IMR-90 (cell line): ENCODE data around the gene TMEM63B.

Experiments
- CEBPB ChIP-seq: IDR thresholded peaks from 2 replicates; pipeline ENCODE4 v1.6.1; 2012; ENCODE audit warnings: low read depth, low read length, improper control_type of control experiment
- MAZ ChIP-seq: IDR thresholded peaks from 2 replicates; pipeline ENCODE4 v1.6.1; 2012; ENCODE audit warnings: low read depth, mild to moderate bottlenecking, low read length, improper control_type of control experiment, moderate library complexity, borderline replicate concordance
- POLR2A ChIP-seq: IDR thresholded peaks from 2 replicates; pipeline ENCODE4 v1.6.1; 2012; ENCODE audit warnings: mild to moderate bottlenecking, low read depth, low read length
- RAD21 ChIP-seq: IDR thresholded peaks from 2 replicates; pipeline ENCODE4 v1.6.1; 2012; ENCODE audit warnings: low read length, improper control_type of control experiment
- RFX5 ChIP-seq: IDR thresholded peaks from 2 replicates; pipeline ENCODE4 v1.8.0; 2012; ENCODE audit warnings: low read depth, mild to moderate bottlenecking, low read length, moderate library complexity
- SMC3 ChIP-seq: fragments of 150-350 bp; IDR thresholded peaks from 2 replicates; pipeline ENCODE4 v1.6.1; 2016; ENCODE audit warnings: low read depth, mild to moderate bottlenecking, antibody characterized with exemption, low read length, moderate library complexity
- TF ChIP-seq, protein P1 (sequence below): conservative IDR thresholded peaks from 2 replicates; pipeline ENCODE4 v1.5.1; 2012; ENCODE audit warnings: mild to moderate bottlenecking, low read depth, low read length, improper control_type of control experiment
- TF ChIP-seq, protein P2 (sequence below): fragments of 150-350 bp; IDR thresholded peaks from 2 replicates; pipeline ENCODE4 v1.6.1; 2017; ENCODE audit warnings: mild to moderate bottlenecking, antibody characterized with exemption, low read length, low read depth

DNA sequence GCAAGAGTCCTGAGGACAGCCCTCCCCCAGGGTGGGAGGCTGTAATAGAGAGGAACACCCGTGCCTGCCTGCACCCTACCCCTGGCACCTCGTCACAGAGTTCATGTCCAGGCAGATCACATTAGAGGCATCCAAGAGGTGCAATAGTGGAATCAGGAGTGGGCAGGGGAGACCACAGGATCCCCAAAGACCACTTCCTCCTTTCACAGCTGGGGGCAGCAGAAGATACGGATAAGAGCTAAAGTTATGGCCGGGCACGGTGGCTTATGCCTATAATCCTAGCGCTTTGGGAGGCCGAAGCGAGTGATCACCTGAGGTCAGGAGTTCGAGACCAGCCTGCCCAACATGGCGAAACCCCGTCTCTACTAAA, 29.8 kb downstream of the TMEM63B start:
- TF ChIP-seq, protein P1, sequence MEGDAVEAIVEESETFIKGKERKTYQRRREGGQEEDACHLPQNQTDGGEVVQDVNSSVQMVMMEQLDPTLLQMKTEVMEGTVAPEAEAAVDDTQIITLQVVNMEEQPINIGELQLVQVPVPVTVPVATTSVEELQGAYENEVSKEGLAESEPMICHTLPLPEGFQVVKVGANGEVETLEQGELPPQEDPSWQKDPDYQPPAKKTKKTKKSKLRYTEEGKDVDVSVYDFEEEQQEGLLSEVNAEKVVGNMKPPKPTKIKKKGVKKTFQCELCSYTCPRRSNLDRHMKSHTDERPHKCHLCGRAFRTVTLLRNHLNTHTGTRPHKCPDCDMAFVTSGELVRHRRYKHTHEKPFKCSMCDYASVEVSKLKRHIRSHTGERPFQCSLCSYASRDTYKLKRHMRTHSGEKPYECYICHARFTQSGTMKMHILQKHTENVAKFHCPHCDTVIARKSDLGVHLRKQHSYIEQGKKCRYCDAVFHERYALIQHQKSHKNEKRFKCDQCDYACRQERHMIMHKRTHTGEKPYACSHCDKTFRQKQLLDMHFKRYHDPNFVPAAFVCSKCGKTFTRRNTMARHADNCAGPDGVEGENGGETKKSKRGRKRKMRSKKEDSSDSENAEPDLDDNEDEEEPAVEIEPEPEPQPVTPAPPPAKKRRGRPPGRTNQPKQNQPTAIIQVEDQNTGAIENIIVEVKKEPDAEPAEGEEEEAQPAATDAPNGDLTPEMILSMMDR = no peak
- TF ChIP-seq CEBPB = no peak
- TF ChIP-seq, protein P2, sequence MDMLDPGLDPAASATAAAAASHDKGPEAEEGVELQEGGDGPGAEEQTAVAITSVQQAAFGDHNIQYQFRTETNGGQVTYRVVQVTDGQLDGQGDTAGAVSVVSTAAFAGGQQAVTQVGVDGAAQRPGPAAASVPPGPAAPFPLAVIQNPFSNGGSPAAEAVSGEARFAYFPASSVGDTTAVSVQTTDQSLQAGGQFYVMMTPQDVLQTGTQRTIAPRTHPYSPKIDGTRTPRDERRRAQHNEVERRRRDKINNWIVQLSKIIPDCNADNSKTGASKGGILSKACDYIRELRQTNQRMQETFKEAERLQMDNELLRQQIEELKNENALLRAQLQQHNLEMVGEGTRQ = no peak
- TF ChIP-seq POLR2A = no peak
- no peak for TF ChIP-seq RAD21
- no peak for TF ChIP-seq RFX5
- no peak for TF ChIP-seq SMC3
- no peak for TF ChIP-seq MAZ
